HCT116 (cell line): ENCODE data around the gene SYCE3. TPM values are rescaled to one million over a fixed set of nuclear protein-coding genes. Genes with fewer than 3 reads are reported as not detected.
A peak's percentile ranks its signal among the peaks of the same experiment; 100 is the strongest.

Experiments
- ATAC-seq: fragments of 200-7000 bp; cut with Tn5 transposase; 2 replicates; pipeline ENCODE4 v1.9.1; 2020; ENCODE audit warnings: mild to moderate bottlenecking, moderate library complexity
- BruUV-seq: library from RNA; stranded (reverse); fragments of 400-500 nt; replicated peaks from 2 replicates; lab custom pipeline; 2021; lab: Mats Ljungman, UMichigan
- CTCF ChIA-PET: fragments of 300-600 bp; sonication (Branson Sonifier 250); formaldehyde crosslinking; loops from one replicate; lab custom pipeline; 2021; ENCODE audit warnings: antibody characterized with exemption; lab: Charles Lee
- POLR2A ChIA-PET: fragments of 300-600, 350-600 bp; sonication (Branson Sonifier 250); formaldehyde crosslinking; loops from one replicate; lab custom pipeline; 2021; ENCODE audit warnings: antibody characterized with exemption; lab: Charles Lee
- RAD21 ChIA-PET, 2 experiments: fragments of 300-600 bp; sonication (Branson Sonifier 250); formaldehyde crosslinking; loops; one replicate each; lab custom pipeline; 2023; ENCODE audit warnings: low total read pairs in 2 of 2; ENCODE audit not compliant: uncharacterized antibody in 2 of 2, unreplicated experiment in 2 of 2, low non-redundant PET in 1 of 2; lab: Charles Lee
- DNase-seq: peaks from one replicate; pipeline ENCODE4 v3.0.0-alpha.2; 2010; ENCODE audit warnings: low read depth, low spot score
- H2AFZ ChIP-seq: fragments of 200-600 bp; shearing (Covaris generic), sonication (generic); 2 replicates; pipeline ENCODE4 v1.6.1; 2017; ENCODE audit warnings: low read depth, mixed run types, mixed read lengths, antibody characterized with exemption, low read length; ENCODE audit not compliant: poor library complexity, severe bottlenecking
- H3K27ac ChIP-seq: 2 replicates; pipeline ENCODE4 v1.5.1; 2012; ENCODE audit warnings: low read depth, low read length
- H3K27me3 ChIP-seq: fragments of 200-600 bp; sonication (generic); 2 replicates; pipeline ENCODE4 v1.6.1; 2016; ENCODE audit warnings: mixed run types, low read length, mixed read lengths; ENCODE audit not compliant: insufficient read depth
- H3K36me3 ChIP-seq, 2 experiments: fragments of 200-500 bp in 1 of 2; fragments of 200-600 bp in 1 of 2; sonication (Bioruptor generic) in 1 of 2; sonication (generic) in 1 of 2; 2 replicates each; pipeline versions ENCODE4 v1.5.1 to v1.6.1; 2014 to 2016; ENCODE audit warnings: low read length in 2 of 2, inconsistent platforms in 1 of 2, mixed read lengths in 1 of 2, mixed run types in 1 of 2; ENCODE audit not compliant: insufficient read depth in 2 of 2, control insufficient read depth in 1 of 2
- H3K4me1 ChIP-seq, 2 experiments: fragments of 200-600 bp in 1 of 2; sonication (generic) in 1 of 2; 2 replicates each; pipeline versions ENCODE4 v1.5.1 to v1.6.1; 2012 to 2017; ENCODE audit warnings: low read length in 2 of 2, inconsistent platforms in 1 of 2, mild to moderate bottlenecking in 1 of 2, mixed read lengths in 1 of 2, mixed run types in 1 of 2, moderate library complexity in 1 of 2; ENCODE audit not compliant: insufficient read depth in 2 of 2, control insufficient read depth in 1 of 2
- H3K4me2 ChIP-seq: fragments of 200-600 bp; sonication (generic); 2 replicates; pipeline ENCODE4 v1.6.1; 2017; ENCODE audit warnings: mixed run types, low read length, mixed read lengths
- H3K4me3 ChIP-seq, 2 experiments: fragments of 200-600 bp in 1 of 2; sonication (generic) in 1 of 2; replicated peaks in 1 of 2; 2 replicates each; pipeline ENCODE4 v1.5.1; 2011 to 2016; ENCODE audit warnings: low read length in 2 of 2, control low read depth in 1 of 2, low read depth in 1 of 2, mild to moderate bottlenecking in 1 of 2, mixed read lengths in 1 of 2, mixed run types in 1 of 2
- H3K79me2 ChIP-seq: fragments of 200-600 bp; sonication (generic); 2 replicates; pipeline ENCODE4 v1.6.1; 2017; ENCODE audit warnings: mild to moderate bottlenecking, mixed run types, low read length, moderate library complexity, mixed read lengths; ENCODE audit not compliant: insufficient read depth
- H3K9ac ChIP-seq: fragments of 200-600 bp; sonication (generic); 2 replicates; pipeline ENCODE4 v1.6.1; 2016; ENCODE audit warnings: low read length, mixed read lengths
- H3K9me2 ChIP-seq: fragments of 200-600 bp; sonication (generic), shearing (Covaris generic); 2 replicates; pipeline ENCODE4 v1.6.1; 2017; ENCODE audit warnings: mixed run types, mild to moderate bottlenecking, moderate library complexity; ENCODE audit not compliant: insufficient read depth
- H3K9me3 ChIP-seq, 2 experiments: fragments of 200-500 bp in 1 of 2; fragments of 200-600 bp in 1 of 2; sonication (Bioruptor generic) in 1 of 2; sonication (generic) in 1 of 2; 2 replicates each; pipeline ENCODE4 v1.6.1; 2014 to 2017; ENCODE audit warnings: low read length in 2 of 2, mixed read lengths in 2 of 2, inconsistent platforms in 1 of 2, low read depth in 1 of 2, mild to moderate bottlenecking in 1 of 2, mixed run types in 1 of 2, moderate library complexity in 1 of 2; ENCODE audit not compliant: control insufficient read depth in 1 of 2, insufficient read depth in 1 of 2
- H4K20me1 ChIP-seq: fragments of 200-600 bp; sonication (generic), shearing (Covaris generic); 2 replicates; pipeline ENCODE4 v1.6.1; 2017; ENCODE audit warnings: mixed run types, mild to moderate bottlenecking, moderate library complexity; ENCODE audit not compliant: insufficient read depth
- ATF3 ChIP-seq: IDR thresholded peaks from 2 replicates; pipeline ENCODE4 v1.6.1; 2012
- CEBPB ChIP-seq: IDR thresholded peaks from 2 replicates; pipeline ENCODE4 v1.6.1; 2012; ENCODE audit warnings: low read depth
- EZH2phosphoT487 ChIP-seq: fragments of 200-600 bp; IDR thresholded peaks from 2 replicates; pipeline ENCODE4 v1.6.1; 2018; ENCODE audit warnings: antibody characterized with exemption, borderline replicate concordance
- JUND ChIP-seq: IDR thresholded peaks from 2 replicates; pipeline ENCODE4 v1.6.1; 2012
- POLR2A ChIP-seq: IDR thresholded peaks from 2 replicates; pipeline ENCODE4 v1.7.0; 2011; ENCODE audit warnings: borderline replicate concordance; ENCODE audit not compliant: insufficient read depth, insufficient read length; ENCODE audit errors: extremely low read depth
- POLR2AphosphoS5 ChIP-seq: IDR thresholded peaks from 2 replicates; pipeline ENCODE4 v1.6.1; 2011; ENCODE audit warnings: mild to moderate bottlenecking, low read depth, low read length, moderate library complexity
- YY1 ChIP-seq: IDR thresholded peaks from 2 replicates; pipeline ENCODE4 v1.6.1; 2011; ENCODE audit warnings: low read length, low read depth, moderate library complexity, mild to moderate bottlenecking; ENCODE audit not compliant: insufficient replicate concordance; ENCODE audit errors: extremely low read depth
- ZFX ChIP-seq: fragments of 450-650 bp; IDR thresholded peaks from 2 replicates; pipeline ENCODE4 v1.6.1; 2017
- intact Hi-C: fragments of 100-400 bp; cut with micrococcal nuclease; formaldehyde crosslinking; loops from 2 replicates; pipeline ENCODE4 v1.10.0; 2022
- total RNA-seq: library from RNA; stranded (reverse); gene quantifications from one replicate; pipeline ENCODE4 v1.2.1, GENCODE V29; 2021; ENCODE audit not compliant: unreplicated experiment
- TF ChIP-seq, protein P1 (sequence below): IDR thresholded peaks from 2 replicates; pipeline ENCODE4 v1.6.1; 2012

The SYCE3 gene
- total RNA-seq, 1 experiment from 2014 or later = not detected

- ChIA-PET RAD21 (interaction anchor here in 1 of 2 experiments (0.8 kb wide), 1 partner anchor 36 kb away, joined by 3 read pairs; no protein-coding TSS in a partner anchor), CTCF (no interaction called here), POLR2A (interaction anchor here (1.1 to 2.1 kb wide), 3 partner anchors 9 to 36 kb away, joined by 3 to 8 read pairs (median 4); partner anchors contain the start of genes LMF2, NCAPH2 and SYCE3)
- Histone ChIP-seq H3K9me3 (no peaks in the 10 kb centered on the region), H3K36me3 (peaks cover 0 to 11% of the 10 kb centered on the region in 2 experiments; a peak in 2 of 4 replicates), H3K4me3 (peak overlapping the region; percentile 78 to 85), H3K9me2 (no peaks in the 10 kb centered on the region), H2AFZ (no peak overlapping the region), H3K4me1 (peaks cover 13 to 79% of the 10 kb centered on the region in 2 experiments; a peak in 3 of 4 replicates), H3K79me2 (peaks cover 30% of the 10 kb centered on the region), H3K27ac (peak overlapping the region; percentile 100), H4K20me1 (no peaks in the 10 kb centered on the region), H3K27me3 (no peaks in the 10 kb centered on the region), H3K4me2 (peak overlapping the region; percentile 99), H3K9ac (peak overlapping the region; percentile 93)
- intact Hi-C loops = no loop called here
- no peak for DNase-seq
- TF ChIP-seq, protein P1, sequence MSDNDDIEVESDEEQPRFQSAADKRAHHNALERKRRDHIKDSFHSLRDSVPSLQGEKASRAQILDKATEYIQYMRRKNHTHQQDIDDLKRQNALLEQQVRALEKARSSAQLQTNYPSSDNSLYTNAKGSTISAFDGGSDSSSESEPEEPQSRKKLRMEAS = no peak
- no peak for TF ChIP-seq JUND
- peak; percentile 94 for TF ChIP-seq POLR2A
- peak; percentile 62 for TF ChIP-seq POLR2AphosphoS5
- TF ChIP-seq EZH2phosphoT487 = no peak
- no peak for TF ChIP-seq ATF3
- no peak for TF ChIP-seq CEBPB
- TF ChIP-seq ZFX = 0 out of 2 replicates have a peak, but pooled peaks have one; percentile 19
- TF ChIP-seq YY1 = no peak
- BruUV-seq = no TSS peak
- ATAC-seq = peak; percentile 28
Measured at GRCh38 chr22:50526834-50527801, 35.6 kb downstream of the SYCE3 start.
